SU-DHL-6 (cell line): ENCODE measurements around the gene PEX26.

Source experiments
- H2AFZ ChIP-seq: fragments of 200-600 bp; sonication (generic); 2 replicates; pipeline ENCODE4 v1.6.1; 2014; ENCODE audit warnings: low read depth, mild to moderate bottlenecking, moderate library complexity, mixed read lengths, antibody characterized with exemption, low read length; ENCODE audit not compliant: severe bottlenecking
- H3F3A ChIP-seq: fragments of 200-600 bp; shearing (Covaris generic); 2 replicates; pipeline ENCODE4 v1.6.0; 2016; ENCODE audit warnings: antibody characterized with exemption, mild to moderate bottlenecking; ENCODE audit not compliant: insufficient read depth
- H3K27ac ChIP-seq: fragments of 200-600 bp; sonication (generic); 2 replicates; pipeline ENCODE4 v1.5.1; 2016; ENCODE audit warnings: low read depth, mild to moderate bottlenecking, low read length, moderate library complexity, mixed read lengths
- H3K27me3 ChIP-seq: fragments of 200-600 bp; sonication (generic), shearing (Covaris generic); 2 replicates; pipeline ENCODE4 v1.6.0; 2014; ENCODE audit warnings: mild to moderate bottlenecking, low read length
- H3K36me3 ChIP-seq: fragments of 200-600 bp; sonication (generic); 2 replicates; pipeline ENCODE4 v1.6.1; 2014; ENCODE audit warnings: mild to moderate bottlenecking, low read length, mixed read lengths
- H3K4me2 ChIP-seq: fragments of 300-600, 200-600 bp; shearing (Covaris generic), sonication (generic); 2 replicates; pipeline ENCODE4 v1.6.0; 2014; ENCODE audit warnings: low read length, low read depth, mild to moderate bottlenecking; ENCODE audit not compliant: poor library complexity, severe bottlenecking
- H3K4me3 ChIP-seq: fragments of 200-600 bp; sonication (generic); 2 replicates; pipeline ENCODE4 v1.5.1; 2014; ENCODE audit warnings: antibody characterized with exemption, low read length, mild to moderate bottlenecking, mixed read lengths; ENCODE audit not compliant: insufficient read depth, poor library complexity, severe bottlenecking
- H3K79me2 ChIP-seq: fragments of 200-600 bp; sonication (generic); 2 replicates; pipeline ENCODE4 v1.6.1; 2014; ENCODE audit warnings: mild to moderate bottlenecking, low read length, moderate library complexity; ENCODE audit not compliant: insufficient read depth
- H3K9ac ChIP-seq: fragments of 200-600 bp; sonication (generic); 2 replicates; pipeline ENCODE4 v1.7.0; 2014; ENCODE audit warnings: mild to moderate bottlenecking, low read length
- H3K9me2 ChIP-seq: fragments of 200-600 bp; sonication (generic); replicated peaks from 2 replicates; pipeline ENCODE4 v1.6.1; 2014; ENCODE audit warnings: low read length; ENCODE audit not compliant: insufficient read depth
- H3K9me3 ChIP-seq: fragments of 200-600 bp; sonication (generic); 2 replicates; pipeline ENCODE4 v1.6.1; 2014; ENCODE audit warnings: low read length, mixed read lengths; ENCODE audit not compliant: insufficient read depth
- H4K20me1 ChIP-seq: fragments of 200-600 bp; sonication (generic); 2 replicates; pipeline ENCODE4 v1.6.1; 2014; ENCODE audit warnings: low read depth, mild to moderate bottlenecking, antibody characterized with exemption, low read length, moderate library complexity, mixed read lengths
- CTCF ChIP-seq: fragments of 200-600 bp; sonication (generic); IDR thresholded peaks from one replicate; pipeline ENCODE4 v1.5.1; 2017; ENCODE audit warnings: antibody characterized with exemption, mild to moderate bottlenecking, low read length, moderate library complexity; ENCODE audit not compliant: insufficient read depth, poor library complexity, severe bottlenecking
- EZH2phosphoT487 ChIP-seq: fragments of 200-600 bp; sonication (generic), shearing (Covaris generic); conservative IDR thresholded peaks from 2 replicates; pipeline ENCODE4 v1.6.1; 2018; ENCODE audit warnings: mild to moderate bottlenecking, antibody characterized with exemption, low read length, moderate library complexity, mixed read lengths

Gene PEX26

GRCh38 chr22:18078329-18079041 lies 695 bp downstream of the PEX26 start:
- Histone ChIP-seq H4K20me1 (no peaks in the 10 kb centered on the region), H3K27ac (peak overlapping the region; percentile 28), H3K4me2 (peak overlapping the region; percentile 79), H2AFZ (no peak overlapping the region), H3K36me3 (peaks cover 4% of the 10 kb centered on the region; the same call in 1 of the 2 replicates), H3K79me2 (peaks cover 24% of the 10 kb centered on the region; the same call in 1 of the 2 replicates), H3K9me3 (no peaks in the 10 kb centered on the region), H3K4me3 (peak overlapping the region; percentile 76), H3F3A (peaks cover 5% of the 10 kb centered on the region; the same call in 1 of the 2 replicates), H3K9ac (peak overlapping the region; percentile 86), H3K27me3 (no peaks in the 10 kb centered on the region), H3K9me2 (no peaks in the 10 kb centered on the region)
- TF ChIP-seq CTCF, result no peak
- no peak for TF ChIP-seq EZH2phosphoT487

- TF ChIP-seq EZH2phosphoT487 (no peak), CTCF (no peak)
- Histone ChIP-seq H3K9me2 (no peaks in the 10 kb centered on the region), H3K4me2 (no peak overlapping the region), H3K9ac (no peak overlapping the region), H3K4me3 (no peak overlapping the region), H2AFZ (no peak overlapping the region), H3K9me3 (no peaks in the 10 kb centered on the region), H3K36me3 (peaks cover 4% of the 10 kb centered on the region; the same call in 1 of the 2 replicates), H3K27me3 (no peaks in the 10 kb centered on the region), H3K27ac (no peak overlapping the region), H3K79me2 (peaks cover 24% of the 10 kb centered on the region; the same call in 1 of the 2 replicates), H4K20me1 (no peaks in the 10 kb centered on the region), H3F3A (peaks cover 5% of the 10 kb centered on the region; the same call in 1 of the 2 replicates)
These were observed 2.0 kb downstream of the PEX26 start for GRCh38 chr22:18079706-18080233.

DNA sequence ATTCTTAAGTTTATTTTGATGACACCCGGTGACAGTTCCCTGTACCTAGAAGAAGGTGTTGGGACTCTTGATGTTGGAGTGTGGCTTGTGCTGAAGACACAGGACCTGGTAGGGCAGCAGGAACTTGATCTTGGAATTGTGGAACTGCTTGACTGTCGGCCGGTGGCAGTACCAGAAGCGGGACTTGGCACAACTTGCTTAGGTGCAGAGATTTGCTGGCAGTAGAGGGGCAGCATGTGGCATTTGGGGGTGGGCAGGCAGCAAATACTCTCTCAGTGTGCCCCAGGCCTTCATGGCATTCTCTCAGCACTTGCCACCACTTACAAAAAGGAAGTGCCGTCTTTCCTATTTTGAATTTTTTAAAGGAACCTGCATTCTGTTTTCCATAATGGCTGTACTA lies 3.6 kb downstream of the PEX26 start:
- Histone ChIP-seq H3K9ac (no peak overlapping the region), H2AFZ (no peak overlapping the region), H3F3A (peaks cover 2% of the 10 kb centered on the region; the same call in 1 of the 2 replicates), H3K9me3 (no peaks in the 10 kb centered on the region), H3K79me2 (peaks cover 24% of the 10 kb centered on the region; the same call in 1 of the 2 replicates), H3K4me2 (no peak overlapping the region), H3K4me3 (no peak overlapping the region), H3K36me3 (peaks cover 4% of the 10 kb centered on the region; the same call in 1 of the 2 replicates), H3K27me3 (no peaks in the 10 kb centered on the region), H3K9me2 (no peaks in the 10 kb centered on the region), H4K20me1 (no peaks in the 10 kb centered on the region), H3K27ac (no peak overlapping the region)
- TF ChIP-seq EZH2phosphoT487 (no peak), CTCF (no peak)
